Measurements from ENCODE around the gene COPS8. TPM values are rescaled to one million over a fixed set of nuclear protein-coding genes. Genes with fewer than 3 reads are reported as not detected.

The COPS8 gene
- total and polyA plus RNA-seq, 2 of the 8 experiments (the other 6 are each of a cell fraction or from before 2014, with no cell fraction given), result 59.3 to 67.5 TPM

- Histone ChIP-seq H2AK5ac (ENCODE audit: low read depth, low read length) (no peak overlapping the region), H3K4me1 (replicated peaks in 1 of 4; ENCODE audit: control insufficient read depth in 3 of 4, insufficient read depth in 4 of 4, low read length in 3 of 4) (peaks cover 0 to 14% (median 8%) of the 10 kb centered on the region in 4 experiments; a peak in 5 of 7 replicates), H3K9me3 (ENCODE audit: insufficient read depth in 2 of 2, low read depth in 1 of 2, low read length in 1 of 2) (no peaks in the 10 kb centered on the region), H2BK15ac (ENCODE audit: low read length) (no peak overlapping the region), H3K14ac (ENCODE audit: insufficient read length) (no peak overlapping the region), H2AFZ (ENCODE audit: low read length) (no peak overlapping the region), H3K56ac (replicated peaks; ENCODE audit: insufficient read length, low read depth, low read length) (no peak overlapping the region), H3K23ac (ENCODE audit: insufficient read length) (no peak overlapping the region), H3K79me2 (ENCODE audit: control insufficient read depth in 1 of 2, insufficient read depth in 2 of 2, low read length in 2 of 2) (no peaks in the 10 kb centered on the region), H3K27ac (ENCODE audit: low read depth, low read length) (no peak overlapping the region), H2BK20ac (ENCODE audit: low read length) (no peak overlapping the region), H4K5ac (ENCODE audit: insufficient read length, low read depth, low read length) (no peak overlapping the region), H2BK12ac (ENCODE audit: low read depth, low read length) (no peak overlapping the region), H3K18ac (ENCODE audit: extremely low read depth, low read length) (no peak overlapping the region), H3K9ac (replicated peaks in 1 of 4; ENCODE audit: extremely low read depth in 1 of 4, low read depth in 3 of 4, low read length in 3 of 4) (no peak overlapping the region), H2BK5ac (ENCODE audit: low read depth, low read length) (no peak overlapping the region), H3K4me2 (ENCODE audit: insufficient read depth in 1 of 2, low read depth in 2 of 2, low read length in 2 of 2) (no peak overlapping the region), H3K27me3 (replicated peaks in 1 of 4; ENCODE audit: control insufficient read depth in 3 of 4, extremely low read depth in 1 of 4, insufficient read depth in 3 of 4, low read length in 3 of 4) (no peaks in the 10 kb centered on the region; a peak in 1 of 7 replicates), H4K8ac (ENCODE audit: extremely low read depth, insufficient read depth, low read length) (no peak overlapping the region), H3K36me3 (ENCODE audit: control insufficient read depth in 2 of 4, insufficient read depth in 4 of 4, low read length in 3 of 4) (no peaks in the 10 kb centered on the region), H2BK120ac (replicated peaks; ENCODE audit: low read depth, low read length) (no peak overlapping the region), H3K4me3 (ENCODE audit: extremely low read depth in 1 of 4, insufficient read depth in 2 of 4, low read depth in 3 of 4, low read length in 4 of 4) (no peak overlapping the region), H4K20me1 (replicated peaks in 1 of 2; ENCODE audit: control insufficient read depth in 1 of 2, insufficient read depth in 2 of 2, low read length in 2 of 2) (no peaks in the 10 kb centered on the region), H3K79me1 (ENCODE audit: low read depth, low read length) (no peaks in the 10 kb centered on the region), H3K23me2 (ENCODE audit: low read depth, low read length) (peaks cover 1% of the 10 kb centered on the region; the same call in 1 of the 2 replicates), H3K4ac (replicated peaks; ENCODE audit: insufficient read length, low read depth, low read length) (no peak overlapping the region), H4K91ac (replicated peaks; ENCODE audit: insufficient read length, low read length) (no peak overlapping the region)
- ChIA-PET CTCF (ENCODE audit: partially characterized antibody) (interaction anchor here (2.3 kb wide), 1 partner anchor 12 kb away, joined by 8 read pairs; no protein-coding TSS in a partner anchor), POLR2A (ENCODE audit: partially characterized antibody) (no interaction called here)
- 84% methylated on average over 14 of the region's 14 CpGs; no CpG with 5 or more reads in 1 of the 2 experiments for WGBS, 2 experiments (ENCODE audit: extremely low coverage in 1 of 2, insufficient coverage in 1 of 2, insufficient read length in 1 of 2, insufficient replicate concordance in 2 of 2, low coverage in 1 of 2, low lambda C conversion rate in 2 of 2, missing lambda C conversion rate in 1 of 2)
- DNase-seq (ENCODE audit: low read depth in 1 of 2, low spot score in 2 of 2), result no peak
- no peak for TF ChIP-seq TAF7 (optimal IDR thresholded peaks at IDR 0.05; ENCODE audit: borderline replicate concordance, low read depth, low read length)
- no peak for TF ChIP-seq FOSL1 (IDR thresholded peaks at IDR 0.05; ENCODE audit: insufficient read depth, low read depth, low read length)
- no peak for TF ChIP-seq CTCF (IDR thresholded peaks at IDR 0.05; ENCODE audit: control extremely low read depth in 1 of 3, insufficient read depth in 1 of 3, low read depth in 1 of 3, low read length in 3 of 3)
- FAIRE-seq, result no peak
Observed at GRCh38 chr2:237039301-237040031, 46.2 kb upstream of the COPS8 start.

Measured in H1 (cell line).